Choroid plexus epithelial cell (primary cell): ENCODE results near the gene MTPN.

Experiments used
- DNase-seq: peaks from one replicate; pipeline ENCODE4 v3.0.0-alpha.2; 2010; ENCODE audit warnings: low read depth
- H3K4me3 ChIP-seq: 2 replicates; pipeline ENCODE4 v1.5.1; 2011; ENCODE audit warnings: low read depth, mild to moderate bottlenecking, control low read depth, low read length, moderate library complexity
- CTCF ChIP-seq: conservative IDR thresholded peaks from 2 replicates; pipeline ENCODE4 v1.5.1; 2011; ENCODE audit warnings: low read depth, mild to moderate bottlenecking, control low read depth, inconsistent platforms, low read length, moderate library complexity

Gene MTPN

GRCh38 chr7:135959646-135960363 lies 17.4 kb downstream of the MTPN start:
- TF ChIP-seq CTCF, result no peak
- no peak overlapping the region for H3K4me3 ChIP-seq
- no peak for DNase-seq

- no peak for TF ChIP-seq CTCF
- no peak for DNase-seq
- no peak overlapping the region for H3K4me3 ChIP-seq
These were observed 19.0 kb downstream of the MTPN start for GRCh38 chr7:135958173-135958572.

- TF ChIP-seq CTCF, result no peak
- H3K4me3 ChIP-seq, result no peak overlapping the region
- DNase-seq, result no peak
These were observed 19.5 kb downstream of the MTPN start for GRCh38 chr7:135957627-135958026.

- no peak for TF ChIP-seq CTCF
- H3K4me3 ChIP-seq, result no peak overlapping the region
- no peak for DNase-seq
These were observed 20.8 kb downstream of the MTPN start for GRCh38 chr7:135956393-135956792.

- no peak for DNase-seq
- no peak overlapping the region for H3K4me3 ChIP-seq
- no peak for TF ChIP-seq CTCF
These were observed 26.2 kb downstream of the MTPN start for GRCh38 chr7:135950972-135951371.

GRCh38 chr7:135950429-135950828 lies 26.7 kb downstream of the MTPN start:
- TF ChIP-seq CTCF, result no peak
- DNase-seq, result no peak
- H3K4me3 ChIP-seq, result no peak overlapping the region
